Measurements from ENCODE around the gene FLNB.

FLNB gene

DNA sequence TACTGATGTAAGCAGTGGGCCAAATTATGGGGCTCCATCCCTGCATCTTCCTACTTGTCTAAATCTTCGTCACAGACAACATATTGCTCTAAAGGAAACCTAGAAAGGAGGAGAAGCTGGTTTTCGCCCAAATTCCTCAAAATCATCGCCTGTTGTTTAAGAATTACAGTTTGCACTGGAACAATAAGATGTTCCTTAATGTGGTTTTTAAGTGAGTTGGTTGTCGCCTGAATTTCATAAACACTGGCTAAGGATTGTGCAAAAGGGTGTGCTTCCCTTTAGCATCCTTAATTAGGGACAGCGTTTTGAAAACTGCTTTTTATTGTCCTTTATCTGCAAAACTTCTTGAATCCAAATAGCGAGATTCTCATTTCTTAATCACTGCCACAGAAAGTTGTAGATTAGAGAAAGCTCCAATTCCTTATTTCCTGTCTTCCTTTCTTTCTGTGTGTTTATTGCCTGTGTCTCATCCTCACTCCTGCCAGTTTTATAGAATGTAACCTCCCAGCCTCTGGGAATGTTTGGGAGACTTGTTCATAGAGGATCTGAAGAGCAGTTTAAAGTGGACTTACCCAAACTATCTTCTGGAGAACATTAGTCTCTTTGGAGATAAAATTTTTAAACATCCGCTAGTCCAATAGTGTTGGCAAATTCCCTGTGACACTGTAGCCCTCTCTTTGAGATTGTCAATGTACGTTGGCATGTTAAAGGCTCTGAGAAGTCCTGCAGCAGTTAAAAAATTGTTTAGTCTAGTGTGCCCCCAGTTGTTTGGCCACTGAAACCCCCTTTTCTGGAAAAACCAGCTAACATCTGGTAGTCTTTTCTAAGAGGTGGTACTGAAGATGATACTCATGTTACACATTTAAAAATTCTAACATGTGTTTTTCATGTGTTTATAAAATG lies 50.4 kb downstream of the FLNB start:
- Mint-ChIP-seq H3K27ac (peak overlapping the region; percentile 91 to 98 (median 95)), H3K36me3 (ENCODE audit: low read depth) (peaks cover 12% of the 10 kb centered on the region), H3K9me3 (no peaks in the 10 kb centered on the region), H3K4me3 (peak overlapping the region in 1 of 3 experiments; percentile 46), H3K4me1 (peaks cover 55% of the 10 kb centered on the region), H3K27me3 (ENCODE audit: low read depth) (no peaks in the 10 kb centered on the region)
- TF ChIP-seq, protein P1, sequence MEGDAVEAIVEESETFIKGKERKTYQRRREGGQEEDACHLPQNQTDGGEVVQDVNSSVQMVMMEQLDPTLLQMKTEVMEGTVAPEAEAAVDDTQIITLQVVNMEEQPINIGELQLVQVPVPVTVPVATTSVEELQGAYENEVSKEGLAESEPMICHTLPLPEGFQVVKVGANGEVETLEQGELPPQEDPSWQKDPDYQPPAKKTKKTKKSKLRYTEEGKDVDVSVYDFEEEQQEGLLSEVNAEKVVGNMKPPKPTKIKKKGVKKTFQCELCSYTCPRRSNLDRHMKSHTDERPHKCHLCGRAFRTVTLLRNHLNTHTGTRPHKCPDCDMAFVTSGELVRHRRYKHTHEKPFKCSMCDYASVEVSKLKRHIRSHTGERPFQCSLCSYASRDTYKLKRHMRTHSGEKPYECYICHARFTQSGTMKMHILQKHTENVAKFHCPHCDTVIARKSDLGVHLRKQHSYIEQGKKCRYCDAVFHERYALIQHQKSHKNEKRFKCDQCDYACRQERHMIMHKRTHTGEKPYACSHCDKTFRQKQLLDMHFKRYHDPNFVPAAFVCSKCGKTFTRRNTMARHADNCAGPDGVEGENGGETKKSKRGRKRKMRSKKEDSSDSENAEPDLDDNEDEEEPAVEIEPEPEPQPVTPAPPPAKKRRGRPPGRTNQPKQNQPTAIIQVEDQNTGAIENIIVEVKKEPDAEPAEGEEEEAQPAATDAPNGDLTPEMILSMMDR (IDR thresholded peaks at IDR 0.05; ENCODE audit: unreplicated experiment in 3 of 3), result no peak

DNA sequence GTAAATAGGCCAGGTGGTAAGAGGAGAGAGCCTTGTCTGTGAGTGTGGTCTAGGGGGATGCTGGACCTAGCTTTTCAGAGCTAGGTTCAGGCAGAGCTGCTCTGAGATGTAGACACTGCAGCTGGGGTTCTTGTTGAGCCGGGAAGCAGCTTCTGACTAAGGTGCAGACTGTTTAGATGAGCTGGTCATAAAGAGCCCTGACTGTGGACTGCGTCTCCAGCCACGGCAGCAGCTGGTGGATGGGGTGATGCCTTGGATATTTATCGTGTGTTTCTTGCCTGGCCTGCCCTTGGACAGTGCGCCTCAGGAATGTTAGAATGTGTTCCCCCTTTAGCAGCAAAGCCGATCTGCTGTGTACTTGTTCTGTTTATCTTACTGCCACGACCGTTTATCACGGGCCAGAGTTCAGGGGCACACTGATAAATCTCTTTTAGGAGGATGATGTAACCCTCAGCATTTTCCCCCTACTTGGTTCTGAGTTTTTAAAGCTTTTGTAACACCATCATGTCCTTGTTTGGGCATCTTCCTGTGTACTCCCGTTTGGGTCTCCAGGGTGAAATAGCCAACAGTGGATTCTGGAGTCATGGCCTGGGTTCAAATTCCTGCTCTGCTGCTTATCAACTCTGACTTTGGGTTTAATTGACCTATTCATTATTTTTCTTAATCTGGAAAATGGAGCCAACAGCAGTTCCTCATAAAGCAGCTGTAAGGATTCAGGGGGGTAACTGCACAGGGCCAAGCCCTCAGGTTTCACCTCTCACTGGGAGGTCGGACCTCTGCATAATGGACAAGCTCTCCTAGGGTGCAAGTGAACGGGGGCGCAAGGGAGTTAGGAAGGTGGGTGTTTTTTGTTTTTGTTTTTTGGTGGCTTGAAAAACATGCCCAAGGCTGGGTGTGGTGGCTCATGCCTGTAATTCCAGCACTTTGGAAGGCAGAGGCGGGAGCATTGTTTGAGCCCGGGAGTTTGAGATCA lies 51.4 kb downstream of the FLNB start:
- Mint-ChIP-seq H3K27ac (peak overlapping the region; percentile 91 to 98 (median 95)), H3K9me3 (no peaks in the 10 kb centered on the region), H3K4me3 (peak overlapping the region in 2 of 3 experiments; percentile 34 to 44), H3K27me3 (ENCODE audit: low read depth) (no peaks in the 10 kb centered on the region), H3K36me3 (ENCODE audit: low read depth) (peaks cover 12% of the 10 kb centered on the region), H3K4me1 (peaks cover 60% of the 10 kb centered on the region)
- TF ChIP-seq, protein P1 (IDR thresholded peaks at IDR 0.05; ENCODE audit: unreplicated experiment in 3 of 3), result no peak

DNA sequence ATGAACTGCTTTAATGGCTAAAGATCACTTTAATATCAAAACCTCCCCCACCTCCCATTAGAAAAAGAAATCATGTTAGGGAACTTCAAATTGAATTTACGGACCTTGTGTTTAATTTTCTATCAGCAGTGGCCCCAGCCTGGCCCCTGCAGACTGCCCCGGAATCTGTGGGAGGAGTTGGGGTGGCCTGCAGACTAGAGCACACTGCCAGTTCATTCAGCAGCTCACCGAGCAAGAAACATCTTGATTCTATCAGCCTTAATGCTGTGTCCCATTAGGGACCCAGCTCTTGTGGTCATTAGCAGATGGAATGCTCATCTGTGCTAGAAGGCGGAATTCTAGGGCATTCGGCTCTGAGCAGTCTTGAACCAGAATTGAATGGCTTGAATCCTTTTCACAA lies 54.2 kb downstream of the FLNB start:
- Mint-ChIP-seq H3K36me3 (ENCODE audit: low read depth) (peaks cover 4% of the 10 kb centered on the region), H3K4me1 (peaks cover 79% of the 10 kb centered on the region), H3K9me3 (no peaks in the 10 kb centered on the region), H3K4me3 (peak overlapping the region; percentile 25 to 63 (median 54)), H3K27ac (peak overlapping the region; percentile 94 to 98 (median 95)), H3K27me3 (ENCODE audit: low read depth) (no peaks in the 10 kb centered on the region)
- TF ChIP-seq, protein P1 (IDR thresholded peaks at IDR 0.05; ENCODE audit: unreplicated experiment in 3 of 3), result no peak

DNA sequence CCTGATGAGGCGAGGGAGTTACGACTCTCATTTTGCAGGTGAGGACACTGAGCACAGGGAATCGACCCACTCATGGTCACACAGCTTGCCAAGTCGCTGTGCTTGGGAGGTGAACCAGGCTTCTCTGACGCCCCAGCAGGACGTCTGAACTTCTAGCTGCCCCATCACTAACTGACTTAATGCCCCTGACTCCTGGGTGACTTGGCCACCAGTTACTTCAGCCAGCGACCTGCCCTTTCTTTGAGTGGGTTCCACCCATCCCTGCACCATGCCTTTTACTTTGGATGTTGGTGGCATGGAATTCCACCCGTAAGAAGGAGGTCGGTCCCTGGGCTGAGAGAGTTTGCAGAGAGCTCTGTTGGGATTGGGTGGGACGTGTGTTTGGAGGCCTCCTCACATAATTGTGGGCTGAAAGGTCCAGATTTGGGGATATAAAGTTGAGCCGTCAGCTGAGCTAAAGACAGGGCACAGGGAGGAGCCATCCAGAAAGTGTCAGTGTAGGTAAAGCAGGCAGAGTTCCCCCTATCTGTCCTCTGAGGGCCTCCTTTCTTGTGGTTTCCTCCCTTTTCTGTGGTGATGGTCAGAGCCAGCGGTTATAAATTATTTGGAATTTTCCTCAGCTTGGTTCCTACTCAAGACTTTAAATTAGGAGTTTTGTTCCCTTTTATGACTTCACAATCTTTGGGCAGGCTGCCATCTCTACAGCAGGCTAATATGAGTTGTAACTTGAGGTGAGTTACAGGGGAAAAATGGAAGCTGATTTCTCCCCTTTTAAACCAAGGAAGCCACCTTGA lies 55.0 kb downstream of the FLNB start:
- Mint-ChIP-seq H3K4me1 (peaks cover 81% of the 10 kb centered on the region), H3K27me3 (ENCODE audit: low read depth) (no peaks in the 10 kb centered on the region), H3K27ac (peak overlapping the region; percentile 94 to 98 (median 95)), H3K4me3 (peak overlapping the region; percentile 25 to 63 (median 29)), H3K36me3 (ENCODE audit: low read depth) (peaks cover 2% of the 10 kb centered on the region), H3K9me3 (no peaks in the 10 kb centered on the region)
- TF ChIP-seq, protein P1 (IDR thresholded peaks at IDR 0.05; ENCODE audit: unreplicated experiment in 3 of 3), result no peak

DNA sequence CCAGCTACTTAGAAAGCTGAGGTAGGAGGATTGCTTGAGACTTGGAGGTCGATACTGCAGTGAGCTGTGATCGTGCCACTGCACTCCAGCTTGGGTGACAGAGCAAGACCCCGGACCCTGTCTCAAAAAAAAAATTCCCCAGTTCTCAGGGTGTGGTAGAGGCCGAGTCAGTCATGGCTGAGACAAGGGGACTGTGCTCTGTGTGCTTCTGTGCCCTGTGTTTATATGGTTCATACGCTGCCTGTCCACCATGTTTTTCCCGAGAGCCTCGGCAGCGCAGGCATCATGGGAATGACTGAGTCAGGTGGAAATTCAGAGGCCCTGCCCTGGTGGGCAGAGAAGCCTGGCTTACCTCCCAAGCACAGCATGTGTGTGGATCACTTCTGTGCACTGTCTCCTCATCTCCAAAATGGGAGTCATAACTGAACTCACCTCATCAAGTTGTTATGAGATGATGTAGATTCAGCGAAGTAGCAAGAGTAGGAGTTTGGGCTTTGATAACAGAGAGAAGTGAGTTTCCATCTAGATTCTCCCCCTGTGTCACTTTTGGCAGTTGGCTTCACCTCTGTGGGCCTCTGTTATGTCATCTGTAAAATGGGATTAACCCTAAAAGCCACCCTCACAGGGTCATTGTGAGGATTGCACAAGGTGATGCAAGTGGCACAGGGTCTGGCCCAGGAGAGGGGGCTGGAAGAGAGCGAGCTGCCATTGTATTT lies 56.9 kb downstream of the FLNB start:
- TF ChIP-seq, protein P1 (IDR thresholded peaks at IDR 0.05; ENCODE audit: unreplicated experiment in 3 of 3), result no peak
- Mint-ChIP-seq H3K9me3 (no peaks in the 10 kb centered on the region), H3K27ac (peak overlapping the region; percentile 94 to 98 (median 95)), H3K4me1 (peaks cover 69% of the 10 kb centered on the region), H3K36me3 (ENCODE audit: low read depth) (no peaks in the 10 kb centered on the region), H3K27me3 (ENCODE audit: low read depth) (no peaks in the 10 kb centered on the region), H3K4me3 (peak overlapping the region in 1 of 3 experiments; percentile 12)
